ENCODE data around the gene BHLHA15.
"Not testable (repeated sequence)": the region's sequence is repeated elsewhere in the genome, so short reads cannot be mapped to it uniquely, and the experiment has no call there.

The BHLHA15 gene

DNA sequence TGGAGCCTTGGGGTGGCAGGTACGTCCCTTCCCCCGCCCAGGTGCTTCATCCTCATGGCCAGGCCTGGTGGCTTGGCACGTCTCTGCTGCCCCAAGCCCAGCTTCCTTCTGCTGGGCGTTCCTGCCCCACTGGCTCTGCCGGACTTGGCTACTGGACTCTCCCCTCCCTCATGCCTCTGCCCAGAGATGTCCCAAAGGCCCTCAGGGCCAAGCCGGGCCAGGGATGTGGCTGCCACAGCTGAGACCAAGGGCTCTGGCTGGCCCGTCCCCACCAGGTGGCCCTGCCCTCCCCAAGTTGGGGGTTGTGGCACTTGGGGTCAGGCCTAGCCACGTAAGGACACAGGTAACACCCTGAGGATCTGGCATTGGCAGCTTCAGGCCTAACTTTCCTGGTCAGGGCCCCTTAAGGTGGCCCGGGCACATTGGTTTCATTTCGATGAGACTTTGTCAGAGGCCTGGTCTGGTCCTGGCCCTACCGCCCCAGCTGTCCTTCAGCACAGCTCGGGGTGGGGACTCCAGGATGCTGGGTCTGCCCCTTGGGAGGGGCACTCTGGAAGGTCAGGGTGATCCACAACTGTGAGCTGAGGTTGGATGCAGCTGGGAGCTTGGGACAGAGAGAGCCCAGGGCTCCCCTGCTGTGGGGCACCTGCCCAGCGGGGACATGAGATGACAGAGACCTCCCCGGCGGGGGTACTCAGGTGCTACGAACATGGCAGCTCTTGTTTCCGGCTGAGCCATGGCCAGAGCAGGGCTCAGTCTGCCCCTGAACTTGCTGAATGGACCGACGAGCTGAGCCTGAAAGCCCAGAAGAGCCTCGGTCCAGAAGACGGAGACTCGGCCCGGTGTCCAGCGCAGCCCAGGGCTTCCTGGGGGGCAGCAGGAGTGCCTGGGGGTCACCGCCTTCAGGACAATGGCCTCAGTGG, 2.9 kb downstream of the BHLHA15 start:
- H3K4me3 ChIP-seq (ENCODE audit: control insufficient read depth, low read depth, low read length), result no peak overlapping the region
- no peak for DNase-seq (ENCODE audit: low read depth)
- TF ChIP-seq CTCF (conservative IDR thresholded peaks at IDR 0.05; ENCODE audit: control insufficient read depth, insufficient read depth, low read depth, low read length), result no peak

DNA sequence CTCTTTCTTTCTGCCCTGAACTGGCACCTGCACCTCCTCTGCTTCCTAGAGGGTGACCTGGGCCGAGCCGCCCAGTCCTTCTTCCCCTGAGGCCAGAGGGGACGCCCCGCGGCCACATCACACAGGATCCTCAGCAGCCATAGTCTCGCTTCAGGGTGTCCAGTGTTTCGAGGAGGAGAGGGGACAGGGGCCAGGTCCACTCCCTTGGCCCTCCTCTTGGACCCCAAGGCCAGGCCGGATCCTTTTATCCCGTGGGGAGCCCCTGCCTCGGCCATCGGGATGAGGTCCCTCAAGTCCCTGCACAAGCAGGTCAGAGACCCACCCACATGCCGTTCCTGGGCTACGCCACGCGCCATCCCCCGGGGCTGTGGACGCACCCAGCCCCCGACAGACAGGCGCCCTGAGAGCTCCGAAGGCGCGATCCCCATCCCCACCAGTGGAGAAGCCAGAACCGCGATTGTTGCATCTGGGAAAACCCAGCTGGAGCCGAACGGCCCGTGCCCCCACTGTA, 3.6 kb downstream of the BHLHA15 start:
- no peak overlapping the region for H3K4me3 ChIP-seq (ENCODE audit: control insufficient read depth, low read depth, low read length)
- no peak for TF ChIP-seq CTCF (conservative IDR thresholded peaks at IDR 0.05; ENCODE audit: control insufficient read depth, insufficient read depth, low read depth, low read length)
- no peak for DNase-seq (ENCODE audit: low read depth)

DNA sequence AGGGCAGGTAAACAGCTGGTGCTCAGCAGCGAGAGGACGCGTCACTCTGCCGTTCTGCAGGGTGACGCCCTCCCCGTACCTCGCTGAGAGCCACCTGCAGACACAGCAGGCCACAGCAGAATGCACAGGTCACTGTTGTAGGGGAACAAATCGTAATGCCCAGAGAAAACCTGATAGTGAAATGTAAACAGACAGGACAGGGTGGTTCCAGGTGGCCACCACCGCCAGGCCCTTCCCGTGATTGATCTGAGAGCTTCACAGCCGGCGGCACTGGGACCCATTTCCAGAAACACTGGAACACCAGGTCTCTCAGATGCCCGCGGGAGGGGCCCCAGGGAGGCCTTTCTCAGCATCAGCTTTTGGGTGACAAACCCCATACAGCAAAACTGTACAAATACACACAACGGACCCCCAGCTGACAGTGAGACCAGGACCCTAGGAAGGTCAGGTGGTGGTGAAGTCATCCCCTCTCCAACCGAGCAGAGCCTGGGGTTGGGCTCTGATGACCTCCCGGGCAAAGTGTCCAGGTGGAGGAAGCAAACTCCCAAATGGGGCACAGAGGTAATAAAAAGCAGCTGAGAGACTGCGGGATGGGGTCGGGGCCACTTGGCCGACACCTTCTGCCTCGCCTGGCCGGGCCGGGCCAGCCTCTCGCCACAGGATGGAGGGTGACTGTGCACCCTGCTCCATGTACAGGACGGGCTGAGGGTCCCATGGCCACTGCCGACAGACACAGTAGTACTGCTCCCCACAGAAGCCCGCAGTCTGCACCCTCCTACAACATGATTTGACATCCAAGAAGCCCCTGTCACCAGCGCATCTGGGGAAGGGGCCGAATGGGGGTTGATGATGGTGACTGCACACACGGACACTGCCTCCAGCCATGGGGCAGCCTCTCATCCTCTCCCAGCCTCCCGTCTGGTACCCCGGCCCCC, 4.6 kb downstream of the BHLHA15 start:
- H3K4me3 ChIP-seq (ENCODE audit: control insufficient read depth, low read depth, low read length), result no peak overlapping the region
- TF ChIP-seq CTCF (conservative IDR thresholded peaks at IDR 0.05; ENCODE audit: control insufficient read depth, insufficient read depth, low read depth, low read length), result no peak
- no peak for DNase-seq (ENCODE audit: low read depth)

- DNase-seq (ENCODE audit: low read depth), result no peak
- TF ChIP-seq CTCF (conservative IDR thresholded peaks at IDR 0.05; ENCODE audit: control insufficient read depth, insufficient read depth, low read depth, low read length), result no peak
These were observed 5.8 kb downstream of the BHLHA15 start for GRCh38 chr7:98216941-98217622.

GRCh38 chr7:98217623-98218582, 6.7 kb downstream of the BHLHA15 start:
- no peak for TF ChIP-seq CTCF (conservative IDR thresholded peaks at IDR 0.05; ENCODE audit: control insufficient read depth, insufficient read depth, low read depth, low read length)
- H3K4me3 ChIP-seq (ENCODE audit: control insufficient read depth, low read depth, low read length), result no peak overlapping the region
- DNase-seq (ENCODE audit: low read depth), result no peak

More at GRCh38 chr7:98216941-98217622, 5.8 kb downstream of the BHLHA15 start:
- H3K4me3 ChIP-seq (ENCODE audit: control insufficient read depth, low read depth, low read length), result no peak overlapping the region

DNA sequence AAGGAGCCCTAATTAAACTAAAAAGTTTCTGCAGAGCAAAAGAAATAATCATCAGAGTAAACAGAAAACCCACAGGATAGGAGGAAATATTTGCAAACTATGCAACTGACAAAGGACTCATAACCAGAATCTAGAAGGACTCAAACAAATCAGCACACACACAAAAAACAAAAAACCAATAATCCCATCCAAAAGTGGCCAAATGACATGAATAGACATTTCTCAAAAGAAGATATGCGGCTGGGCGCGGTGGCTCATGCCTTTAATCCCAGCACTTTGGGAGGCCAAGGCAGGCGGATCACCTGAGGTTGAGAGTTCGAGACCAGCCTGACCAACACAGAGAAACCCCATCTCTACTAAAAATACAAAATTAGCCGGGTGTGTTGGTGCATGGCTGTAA, 8.1 kb downstream of the BHLHA15 start:
- not testable (repeated sequence) for H3K4me3 ChIP-seq (ENCODE audit: control insufficient read depth, low read depth, low read length); DNase-seq (ENCODE audit: low read depth)

Data from fibroblast of mammary gland (primary cell).